Endothelial cell of umbilical vein (primary cell): ENCODE measurements around the gene RABEP1. TPM values are rescaled to one million over a fixed set of nuclear protein-coding genes. Genes with fewer than 3 reads are reported as not detected.

Source experiments
- BruUV-seq: library from RNA; stranded (reverse); fragments of 400-500 nt; replicated peaks from 2 replicates; lab custom pipeline; 2021; lab: Mats Ljungman, UMichigan
- CTCF ChIA-PET: fragments of 300-600, 350-600 bp; sonication (Branson Sonifier 250); formaldehyde crosslinking; loops from one replicate; lab custom pipeline; 2021; ENCODE audit warnings: antibody characterized with exemption, inconsistent platforms; lab: Charles Lee
- POLR2A ChIA-PET: fragments of 300-600, 350-600 bp; sonication (Branson Sonifier 250); formaldehyde crosslinking; loops from one replicate; lab custom pipeline; 2021; ENCODE audit warnings: antibody characterized with exemption, inconsistent platforms; lab: Charles Lee
- DNase-seq: peaks from one replicate; pipeline ENCODE4 v3.0.0-alpha.2; 2011; ENCODE audit warnings: low read depth, low spot score
- FAIRE-seq: peaks from 2 replicates; lab custom pipeline; 2011; peaks lifted over from hg19 to GRCh38; lab: Jason Lieb, UNC
- H2AFZ ChIP-seq: 2 replicates; pipeline ENCODE4 v1.6.0; 2012; ENCODE audit warnings: low read depth, low read length, control low read depth, inconsistent platforms
- H3K27ac ChIP-seq: 2 replicates; pipeline ENCODE4 v1.5.1; 2011; ENCODE audit warnings: low read depth, mild to moderate bottlenecking, control low read depth, low read length, moderate library complexity; ENCODE audit not compliant: insufficient read depth
- H3K27me3 ChIP-seq, 2 experiments: 2 replicates each; pipeline versions ENCODE4 v1.6.0 to v1.6.1; 2011; ENCODE audit warnings: low read length in 2 of 2, mixed read lengths in 1 of 2; ENCODE audit not compliant: control insufficient read depth in 2 of 2, insufficient read depth in 2 of 2
- H3K36me3 ChIP-seq, 2 experiments: 2 replicates in 1 of 2; 3 replicates in 1 of 2; pipeline ENCODE4 v1.5.1; 2011; ENCODE audit warnings: low read length in 2 of 2, mild to moderate bottlenecking in 1 of 2, moderate library complexity in 1 of 2; ENCODE audit not compliant: control insufficient read depth in 2 of 2, insufficient read depth in 2 of 2; ENCODE audit errors: extremely low read depth in 1 of 2
- H3K4me1 ChIP-seq: 3 replicates; pipeline ENCODE4 v1.5.1; 2011; ENCODE audit warnings: mild to moderate bottlenecking, low read length; ENCODE audit not compliant: control insufficient read depth, insufficient read depth; ENCODE audit errors: extremely low read depth
- H3K4me2 ChIP-seq: 2 replicates; pipeline ENCODE4 v1.6.1; 2011; ENCODE audit warnings: low read length, control low read depth, mixed read lengths; ENCODE audit not compliant: insufficient read depth
- H3K4me3 ChIP-seq, 3 experiments: fragments of 200-600 bp in 1 of 3; sonication (generic), shearing (Covaris generic) in 1 of 3; replicated peaks in 1 of 3; 2 replicates each; pipeline ENCODE4 v1.5.1; 2011 to 2016; ENCODE audit warnings: control low read depth in 3 of 3, low read length in 3 of 3, mild to moderate bottlenecking in 2 of 3, inconsistent platforms in 1 of 3, low read depth in 1 of 3, moderate library complexity in 1 of 3; ENCODE audit not compliant: insufficient read depth in 1 of 3
- H3K79me2 ChIP-seq: 2 replicates; pipeline ENCODE4 v1.6.0; 2012; ENCODE audit warnings: low read length, inconsistent platforms; ENCODE audit not compliant: control insufficient read depth, insufficient read depth
- H3K9ac ChIP-seq: replicated peaks from 2 replicates; pipeline ENCODE3; 2011; ENCODE audit warnings: low read length, control low read depth; ENCODE audit not compliant: insufficient read depth; ENCODE audit errors: extremely low read depth
- H3K9me1 ChIP-seq: replicated peaks from 3 replicates; pipeline ENCODE4 v1.6.0; 2011; ENCODE audit warnings: mild to moderate bottlenecking, low read length; ENCODE audit not compliant: control insufficient read depth, insufficient read depth; ENCODE audit errors: extremely low read depth
- H3K9me3 ChIP-seq: replicated peaks from 2 replicates; pipeline ENCODE4 v1.5.1; 2012; ENCODE audit warnings: low read length, inconsistent platforms; ENCODE audit not compliant: control insufficient read depth, insufficient read depth
- H4K20me1 ChIP-seq: replicated peaks from 2 replicates; pipeline ENCODE3; 2011; ENCODE audit warnings: mild to moderate bottlenecking, low read length; ENCODE audit not compliant: control insufficient read depth, insufficient read depth; ENCODE audit errors: extremely low read depth
- CTCF ChIP-seq, 2 donors: IDR thresholded peaks; 1 replicate in 1 of 2; 2 replicates in 1 of 2; pipeline ENCODE4 v1.5.1; 2011; ENCODE audit warnings: low read length in 2 of 2, mild to moderate bottlenecking in 2 of 2, moderate library complexity in 2 of 2, control low read depth in 1 of 2, inconsistent platforms in 1 of 2, low read depth in 1 of 2; ENCODE audit not compliant: insufficient read depth in 1 of 2; ENCODE audit errors: extremely low read depth in 1 of 2
- EZH2 ChIP-seq: IDR thresholded peaks from 2 replicates; pipeline ENCODE4 v1.6.1; 2012; ENCODE audit warnings: borderline replicate concordance, low read depth, mild to moderate bottlenecking, moderate library complexity, low read length, inconsistent platforms; ENCODE audit not compliant: severe bottlenecking
- FOS ChIP-seq: IDR thresholded peaks from 2 replicates; pipeline ENCODE4 v1.6.1; 2011; ENCODE audit warnings: mild to moderate bottlenecking, low read length, moderate library complexity, borderline replicate concordance; ENCODE audit not compliant: insufficient read depth
- GATA2 ChIP-seq: IDR thresholded peaks from 2 replicates; pipeline ENCODE4 v1.7.0; 2011; ENCODE audit warnings: low read depth, mild to moderate bottlenecking, moderate library complexity, mixed read lengths, low read length; ENCODE audit not compliant: insufficient read length, insufficient read depth
- JUN ChIP-seq: IDR thresholded peaks from 2 replicates; pipeline ENCODE4 v1.6.1; 2011; ENCODE audit warnings: borderline replicate concordance, low read depth; ENCODE audit not compliant: insufficient read length, insufficient read depth
- MAX ChIP-seq: IDR thresholded peaks from 2 replicates; pipeline ENCODE4 v1.6.1; 2011; ENCODE audit not compliant: insufficient read depth, insufficient read length
- MYC ChIP-seq: IDR thresholded peaks from one replicate; pipeline ENCODE4 v1.6.1; 2011; ENCODE audit warnings: mild to moderate bottlenecking, low read depth, low read length
- POLR2A ChIP-seq: IDR thresholded peaks from 2 replicates; pipeline ENCODE4 v1.6.1; 2012; ENCODE audit warnings: low read depth, mild to moderate bottlenecking, control low read depth, low read length
- POLR2AphosphoS5 ChIP-seq: IDR thresholded peaks from 2 replicates; pipeline ENCODE4 v1.6.1; 2012; ENCODE audit warnings: low read depth, mild to moderate bottlenecking, control low read depth, low read length, moderate library complexity; ENCODE audit not compliant: insufficient read depth
- dilution Hi-C: fragments of 300-500 bp; cut with MboI; formaldehyde crosslinking; loops from one replicate; pipeline ENCODE4 v1.15.0; 2019; ENCODE audit warnings: low sequenced_read_pairs; ENCODE audit not compliant: extremely low pct_ligation_motif_present
- intact Hi-C: fragments of 100-400 bp; cut with micrococcal nuclease; formaldehyde crosslinking; loops from one replicate; pipeline ENCODE4 v1.10.0; 2022
- polyA plus RNA-seq, 4 experiments: library from polyadenylated mRNA; depleted of rRNA in 3 of 4; stranded (reverse) in 3 of 4; unstranded in 1 of 4; fragments of >200 nt; gene quantifications; 2 replicates each; pipeline versions ENCODE4 v1.2.1 to v1.2.3, GENCODE V29; 2011 to 2012; ENCODE audit warnings: missing spikeins in 1 of 4
- total RNA-seq: library from RNA; stranded (reverse); gene quantifications from 2 replicates; pipeline ENCODE4 v1.2.3, GENCODE V29; 2021

The RABEP1 gene
- total and polyA plus RNA-seq, 2 donors (not counting 3 experiments of a cell fraction or from before 2014, with no cell fraction given), result 10.1 to 54.8 TPM

GRCh38 chr17:5379351-5380107 lies 97.4 kb downstream of the RABEP1 start:
- intact Hi-C loops (no loop called here), dilution Hi-C loops (no loop called here)
- DNase-seq (no peak), FAIRE-seq (no peak)
- TF ChIP-seq POLR2AphosphoS5 (no peak), EZH2 (no peak), FOS (no peak), MYC (no peak), POLR2A (no peak), CTCF (IDR thresholded peaks at IDR 0.05; ENCODE audit: extremely low read depth in 1 of 2, insufficient read depth in 1 of 2, low read depth in 1 of 2, low read length in 2 of 2) (no peak), MAX (no peak), GATA2 (no peak), JUN (no peak)
- ChIA-PET CTCF (interaction anchor here (1.6 to 2.0 kb wide), 2 partner anchors 11 to 60 kb away, joined by 5 to 7 read pairs; partner anchors contain the start of gene C1QBP), POLR2A (no interaction called here)
- H2AFZ ChIP-seq, result no peak overlapping the region
- no peaks in the 10 kb centered on the region for H3K9me1 ChIP-seq
- no peaks in the 10 kb centered on the region for H3K27me3 ChIP-seq
- H3K4me2 ChIP-seq, result no peak overlapping the region
- no peaks in the 10 kb centered on the region for H3K9me3 ChIP-seq
- no peaks in the 10 kb centered on the region for H3K79me2 ChIP-seq
- no peak overlapping the region for H3K4me3 ChIP-seq
- no peak overlapping the region for H3K27ac ChIP-seq
- no peaks in the 10 kb centered on the region for H3K4me1 ChIP-seq
- H4K20me1 ChIP-seq, result no peaks in the 10 kb centered on the region
- H3K9ac ChIP-seq, result no peak overlapping the region
- BruUV-seq, result no TSS peak
- peaks cover 13 to 41% of the 10 kb centered on the region in 2 experiments for H3K36me3 ChIP-seq
